ENCODE results near the gene CWC22.
"Not testable (repeated sequence)": the region's sequence is repeated elsewhere in the genome, so short reads cannot be mapped to it uniquely, and the experiment has no call there.

Gene CWC22

DNA sequence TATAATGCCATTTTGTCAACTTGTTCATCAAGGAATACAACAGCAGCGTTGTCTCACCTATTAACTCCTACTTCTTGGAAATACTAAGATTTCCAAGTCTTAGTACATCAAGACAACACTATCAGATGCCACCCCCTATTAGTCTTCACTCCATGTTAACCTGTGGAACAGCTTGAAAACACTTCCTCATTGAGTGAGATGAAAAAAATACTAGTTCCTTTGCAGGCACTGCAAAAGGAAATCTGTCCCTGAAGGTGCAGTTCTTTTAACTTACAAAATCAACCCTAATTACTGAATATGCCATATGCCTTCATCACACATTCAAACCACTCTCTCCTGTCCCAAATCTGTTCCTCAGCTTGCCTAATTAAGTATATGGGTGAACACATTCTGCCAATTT, 4.0 kb downstream of the CWC22 start:
- DNase-seq (ENCODE audit: low spot score), result no peak

GRCh38 chr2:180002198-180002770, 4.8 kb downstream of the CWC22 start:
- no peak for DNase-seq (ENCODE audit: low spot score)

DNA sequence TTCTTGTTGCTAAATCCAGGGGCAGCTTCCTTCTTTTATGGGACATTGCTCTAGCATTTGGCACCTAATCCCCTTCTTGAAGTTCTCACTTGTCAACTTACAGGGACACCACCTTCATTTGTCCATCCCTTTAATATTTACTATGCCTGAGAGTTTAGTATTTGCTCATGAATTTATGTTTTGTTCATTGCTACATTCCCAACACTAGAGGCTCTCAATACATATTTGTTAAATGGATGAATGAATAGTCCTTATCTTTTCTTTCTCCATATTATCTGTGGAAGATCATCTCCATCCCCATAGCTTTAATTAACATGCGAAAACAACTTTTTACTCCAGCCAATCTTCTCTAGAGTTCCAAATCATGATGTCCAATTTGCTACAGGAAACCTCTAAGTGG, 5.4 kb downstream of the CWC22 start:
- DNase-seq (ENCODE audit: low spot score), result no peak

DNA sequence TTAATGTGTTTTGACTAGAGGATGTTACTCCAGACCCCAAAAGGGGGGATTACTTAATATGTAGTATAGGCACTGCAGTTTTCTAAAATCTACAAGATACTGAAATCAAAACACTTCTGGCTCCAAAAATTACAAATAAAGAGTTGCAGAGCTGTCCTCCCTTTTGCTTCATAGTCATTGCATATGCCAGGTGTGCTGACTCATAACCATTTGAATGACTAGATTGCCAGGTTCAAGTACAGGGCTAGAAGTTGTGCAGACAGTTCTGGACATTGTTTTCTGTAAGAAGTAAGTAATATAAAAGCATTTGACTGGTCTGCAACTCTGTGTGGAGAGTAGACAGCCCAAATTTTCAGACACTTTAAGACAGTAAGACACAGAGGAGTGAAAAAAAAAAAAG, 6.7 kb downstream of the CWC22 start:
- no peak for DNase-seq (ENCODE audit: low spot score)

DNA sequence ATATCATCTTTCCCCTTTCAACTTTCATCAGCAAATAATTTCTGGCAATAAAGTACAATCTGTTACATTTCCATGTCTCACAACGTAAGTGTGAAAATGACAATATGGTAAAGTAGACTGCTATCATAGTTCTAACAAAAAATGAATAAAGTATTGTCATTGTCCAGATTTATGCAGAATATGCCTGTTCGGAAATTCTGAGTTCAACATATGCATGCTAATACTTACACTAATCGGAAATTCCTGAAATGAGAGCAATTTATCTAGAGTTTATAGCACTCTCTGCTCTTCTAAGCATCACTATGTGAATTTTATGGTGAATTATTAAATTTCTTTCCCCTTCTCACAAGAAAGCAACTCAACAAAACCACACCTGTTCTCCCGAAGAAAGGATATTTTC, 8.1 kb downstream of the CWC22 start:
- no peak for DNase-seq (ENCODE audit: low spot score)

DNA sequence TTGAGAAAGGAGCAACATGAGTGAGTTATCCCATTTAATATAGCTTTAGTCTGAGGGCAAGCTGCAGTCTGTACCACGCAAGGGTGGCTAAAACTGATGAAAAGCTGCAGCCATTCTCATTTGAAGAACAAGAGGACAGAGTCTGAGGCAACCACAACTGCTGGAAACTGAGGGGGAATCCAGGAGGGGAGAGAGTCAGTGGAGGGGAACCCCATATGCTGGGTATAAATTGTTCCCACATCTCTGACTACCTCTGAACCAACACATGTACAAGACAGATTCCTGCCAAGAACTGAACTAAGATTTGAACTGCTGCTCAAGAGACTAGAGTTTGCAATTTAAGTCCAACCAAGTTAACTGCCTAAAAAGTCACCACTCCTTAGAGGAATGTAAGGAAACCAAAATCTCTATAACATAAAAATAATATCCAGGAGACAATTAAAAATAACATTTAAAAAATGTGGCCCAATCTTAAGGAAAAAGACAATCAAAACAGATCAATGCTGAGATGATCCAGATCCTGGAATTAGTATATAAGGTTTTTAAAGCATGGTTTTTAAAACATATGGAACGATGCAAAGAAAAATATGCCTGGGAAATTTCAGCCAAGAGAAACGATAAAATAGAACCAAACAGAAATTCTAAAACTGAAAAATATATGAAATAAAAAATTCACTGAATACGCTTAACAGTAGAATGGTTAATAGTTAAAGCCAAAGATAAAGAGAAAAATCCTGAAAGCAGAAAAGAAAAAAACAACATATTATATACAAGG, 11.2 kb downstream of the CWC22 start:
- DNase-seq (ENCODE audit: low spot score), result no peak

- peak; percentile 18 for DNase-seq (ENCODE audit: low spot score)
Measured at GRCh38 chr2:179991344-179991743, 15.8 kb downstream of the CWC22 start.

- no peak for DNase-seq (ENCODE audit: low spot score)
Measured at GRCh38 chr2:179990676-179991317, 16.3 kb downstream of the CWC22 start.

GRCh38 chr2:179987916-179988315, 19.2 kb downstream of the CWC22 start:
- no peak for DNase-seq (ENCODE audit: low spot score)

GRCh38 chr2:179985163-179985820, 21.8 kb downstream of the CWC22 start:
- no peak for DNase-seq (ENCODE audit: low spot score)

DNA sequence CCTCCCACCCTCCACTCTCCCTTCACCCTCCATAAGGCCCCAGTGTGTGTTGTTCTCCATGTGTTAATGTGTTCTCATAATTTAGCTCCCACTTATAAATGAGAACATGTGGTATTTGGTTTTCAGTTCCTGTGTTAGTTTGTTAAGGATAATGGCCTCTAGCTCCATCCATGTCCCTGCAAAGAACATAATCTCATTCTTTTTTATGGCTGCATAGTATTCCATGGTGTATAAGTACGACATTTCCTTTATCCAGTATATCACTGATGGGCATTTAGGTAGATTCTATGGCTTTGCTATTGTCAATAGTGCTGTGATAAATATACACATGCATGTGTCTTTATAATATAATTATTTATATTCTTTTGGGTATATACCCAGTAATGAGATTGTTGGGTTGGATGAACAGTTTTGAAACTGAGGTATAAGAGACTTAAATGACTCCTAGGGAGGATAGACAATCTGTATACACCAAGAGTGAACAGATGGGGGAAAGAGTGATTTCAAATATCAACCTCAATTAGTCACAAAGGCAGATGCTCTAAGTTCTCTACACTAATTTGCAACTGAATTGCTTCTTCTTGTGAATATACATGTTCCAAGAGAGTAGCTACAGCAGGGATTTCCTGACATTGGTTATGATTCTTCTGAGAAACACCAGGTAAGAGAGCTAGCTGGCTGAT, 23.7 kb downstream of the CWC22 start:
- DNase-seq (ENCODE audit: low spot score), result no peak

DNA sequence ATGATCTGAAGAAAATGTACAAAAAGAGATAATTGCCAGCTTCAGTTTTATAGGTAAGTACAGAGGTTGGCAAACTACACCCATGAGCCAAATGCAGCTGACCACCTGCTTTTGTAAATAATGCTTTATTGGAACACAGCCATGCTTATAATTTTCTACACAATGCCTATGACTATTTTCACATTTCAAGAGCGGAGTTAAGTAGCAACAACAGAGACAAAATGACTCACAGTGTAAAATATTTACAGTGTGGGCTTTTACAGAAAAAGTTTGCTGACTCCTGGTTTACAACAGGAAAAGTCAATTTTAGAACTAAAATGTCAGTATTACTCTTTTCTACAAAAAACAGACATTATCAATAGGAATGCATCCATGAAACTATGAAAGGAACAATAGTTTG, 26.0 kb downstream of the CWC22 start:
- no peak for DNase-seq (ENCODE audit: low spot score)

- DNase-seq (ENCODE audit: low spot score), result no peak
Measured at GRCh38 chr2:179974761-179975160, 32.3 kb downstream of the CWC22 start.

DNA sequence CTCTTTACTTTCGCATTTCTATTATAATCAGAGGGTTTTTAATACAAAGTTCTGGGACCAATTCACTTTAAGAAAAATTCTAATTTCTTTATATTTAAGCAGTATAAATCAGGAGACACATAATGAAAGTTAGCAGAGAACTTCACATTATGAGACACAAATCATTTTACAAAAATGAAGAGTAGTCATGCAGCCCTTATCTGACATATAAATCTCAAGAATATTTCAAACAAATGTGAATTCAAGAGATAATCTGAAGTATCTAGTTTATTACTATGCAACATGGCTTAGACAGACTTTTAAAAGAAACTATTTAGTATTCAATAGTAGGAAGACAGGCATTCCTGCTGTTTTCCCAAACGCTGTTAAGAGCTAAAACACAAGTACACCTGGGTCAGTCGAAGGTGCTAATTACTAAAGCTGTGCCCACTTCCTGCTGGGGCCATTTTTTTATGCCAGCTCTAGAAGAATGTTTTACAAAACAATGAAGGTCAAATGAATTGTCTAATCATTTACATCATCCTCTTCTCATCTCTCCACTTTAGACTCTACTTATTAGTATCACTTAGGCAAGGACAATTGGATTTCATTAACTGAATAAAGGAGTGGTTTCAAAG, 40.2 kb downstream of the CWC22 start:
- no peak for DNase-seq (ENCODE audit: low spot score)

- DNase-seq (ENCODE audit: low spot score), result no peak
Measured at GRCh38 chr2:179965291-179966258, 41.5 kb downstream of the CWC22 start.

GRCh38 chr2:179963626-179964025, 43.5 kb downstream of the CWC22 start:
- peak; percentile 59 for DNase-seq (ENCODE audit: low spot score)

GRCh38 chr2:179958251-179958650, 48.8 kb downstream of the CWC22 start:
- DNase-seq (ENCODE audit: low spot score), result not testable (repeated sequence)

- no peak for DNase-seq (ENCODE audit: low spot score)
Measured at GRCh38 chr2:179954026-179954425, 53.1 kb downstream of the CWC22 start.

GRCh38 chr2:179953359-179953758, 53.7 kb downstream of the CWC22 start:
- DNase-seq (ENCODE audit: low spot score), result no peak

- no peak for DNase-seq (ENCODE audit: low spot score)
Measured at GRCh38 chr2:179952658-179953057, 54.4 kb downstream of the CWC22 start.

GRCh38 chr2:179951680-179952079, 55.4 kb downstream of the CWC22 start:
- DNase-seq (ENCODE audit: low spot score), result no peak
